Tibial nerve (tissue), 4 donors: ENCODE data around the gene SRPK2.

Experiments
- CTCF ChIP-seq, 5 experiments: fragments of 200-600 bp in 3 of 5; fragments of 450-650 bp in 2 of 5; sonication (generic) in 3 of 5; IDR thresholded peaks; one replicate each; pipeline ENCODE4 v1.5.1; 2016 to 2019; ENCODE audit warnings: antibody characterized with exemption in 5 of 5, mild to moderate bottlenecking in 3 of 5, moderate library complexity in 2 of 5
- EP300 ChIP-seq, 2 donors: sonication (generic); formaldehyde crosslinking; IDR thresholded peaks; one replicate each; pipeline ENCODE4 v1.6.1; 2017; ENCODE audit warnings: antibody characterized with exemption in 2 of 2, mild to moderate bottlenecking in 1 of 2
- POLR2A ChIP-seq, 2 donors: fragments of 450-650 bp; IDR thresholded peaks; one replicate each; pipeline ENCODE4 v1.6.1; 2017; ENCODE audit warnings: antibody characterized with exemption in 2 of 2, mild to moderate bottlenecking in 2 of 2, moderate library complexity in 2 of 2

GRCh38 chr7:105309235-105310169, 79.2 kb downstream of the SRPK2 start:
- TF ChIP-seq CTCF (IDR thresholded peaks at IDR 0.05) (no peak), POLR2A (IDR thresholded peaks at IDR 0.05) (no peak), EP300 (IDR thresholded peaks at IDR 0.05) (no peak)
